Activated CD8-positive, alpha-beta memory T cell treated with anti-CD3 and anti-CD28 coated beads for 36 hours (primary cell): ENCODE measurements around the gene PLEKHM3. TPM values are rescaled to one million over a fixed set of nuclear protein-coding genes. Genes with fewer than 3 reads are reported as not detected.

ENCODE experiments used
- CTCF ChIA-PET: fragments of 350-600 bp; sonication (Branson Sonifier 250); formaldehyde crosslinking; loops from one replicate; lab custom pipeline; 2021; ENCODE audit warnings: antibody characterized with exemption; lab: Charles Lee
- POLR2A ChIA-PET: fragments of 350-600 bp; sonication (Branson Sonifier 250); formaldehyde crosslinking; loops from one replicate; lab custom pipeline; 2021; ENCODE audit warnings: antibody characterized with exemption; lab: Charles Lee
- total RNA-seq, 2 experiments: library from RNA; stranded (reverse); gene quantifications; one replicate each; pipeline ENCODE4 v1.2.3, GENCODE V29; 2021

PLEKHM3 gene
- total RNA-seq, 2 experiments from 2014 or later, result 5.1 to 5.5 TPM

DNA sequence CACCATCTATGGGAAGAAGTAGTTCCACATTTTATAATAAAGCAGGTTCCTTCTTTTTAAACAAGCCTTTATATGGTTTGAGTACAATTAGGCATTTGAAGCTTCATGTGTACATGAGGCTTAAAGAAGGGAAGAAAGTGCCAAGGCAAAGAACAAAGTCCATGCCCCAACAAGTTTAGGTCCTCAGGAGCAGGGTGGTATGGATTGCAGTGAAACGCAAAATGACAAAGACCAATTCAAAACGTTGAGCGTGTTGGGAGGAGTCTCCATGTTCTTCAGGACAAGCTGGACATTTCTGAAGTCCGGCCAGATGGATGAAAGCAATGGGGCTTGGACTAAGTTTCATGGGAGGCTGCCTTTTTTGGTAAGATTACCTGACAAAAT, 176.8 kb downstream of the PLEKHM3 start:
- CTCF ChIA-PET, result no interaction called here
- POLR2A ChIA-PET, result no interaction called here

DNA sequence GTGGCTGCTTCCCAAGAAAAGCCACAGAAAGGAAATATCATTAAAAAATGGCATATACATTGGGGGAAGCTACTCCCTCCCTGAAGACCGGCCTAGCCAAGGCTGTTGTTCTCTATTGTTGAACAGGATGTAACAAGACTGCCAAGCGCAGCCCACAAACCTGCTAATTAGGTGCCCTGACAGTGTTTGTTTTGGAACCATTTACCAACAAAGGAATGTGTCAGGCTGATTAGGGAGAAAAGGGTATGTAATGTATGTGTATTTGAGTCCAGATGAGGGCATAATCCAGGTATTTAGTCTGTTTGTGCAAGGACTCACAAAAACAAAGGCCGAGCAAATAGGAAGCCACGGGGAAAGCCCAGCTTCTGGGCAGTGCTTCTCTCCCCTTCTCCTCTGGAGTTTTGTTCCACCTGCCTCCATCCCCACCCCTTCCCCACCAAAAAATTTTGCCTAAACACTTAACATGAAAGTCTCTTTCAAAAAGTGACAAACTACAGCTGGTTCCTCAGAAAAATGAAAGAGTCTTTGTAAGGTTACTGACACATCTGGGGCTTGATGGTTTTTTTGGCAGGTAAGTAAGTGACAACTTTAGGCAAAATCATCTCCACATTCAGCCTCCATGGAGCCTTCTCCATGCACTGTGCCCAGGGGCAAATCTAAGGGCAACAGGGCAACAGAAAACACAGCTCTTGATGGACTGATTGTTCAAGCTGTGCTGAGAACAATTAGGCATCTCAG, 177.4 kb downstream of the PLEKHM3 start:
- CTCF ChIA-PET, result no interaction called here
- POLR2A ChIA-PET, result no interaction called here

DNA sequence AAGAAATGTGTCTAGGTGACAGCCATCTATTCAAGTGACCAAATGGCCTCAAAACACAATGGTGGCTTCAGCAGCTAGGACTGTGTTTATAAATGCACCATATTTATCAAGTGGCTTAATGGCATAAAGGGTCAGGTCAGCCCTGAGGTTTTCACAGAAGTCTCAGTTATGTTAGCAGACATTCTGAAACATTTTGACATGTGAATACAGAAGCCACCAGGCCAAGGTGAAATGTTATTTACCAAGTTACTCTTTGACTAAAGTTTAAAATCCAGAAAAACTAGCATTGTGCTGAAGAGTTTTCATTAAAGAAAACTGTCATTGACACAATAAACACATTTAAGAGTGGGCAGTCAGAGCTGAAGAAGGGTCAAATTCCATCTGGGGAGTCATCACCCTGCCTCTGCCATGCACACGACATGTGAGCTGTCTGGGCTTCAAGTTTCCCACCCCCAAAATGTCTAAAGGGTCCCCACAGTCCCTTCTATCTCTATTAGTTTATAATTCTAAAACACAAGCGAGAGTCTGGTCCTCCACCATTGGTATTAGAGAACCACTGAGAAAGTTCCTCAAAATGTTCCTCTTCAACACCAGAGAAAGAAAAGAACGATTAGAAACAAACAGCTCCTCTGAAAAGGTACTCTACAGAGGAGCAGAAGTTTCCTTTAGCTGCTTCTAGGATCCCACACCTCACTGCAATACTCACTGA, 178.1 kb downstream of the PLEKHM3 start:
- ChIA-PET CTCF (interaction anchor here (0.7 kb wide), 1 partner anchor 23 kb away, joined by 3 read pairs; no protein-coding TSS in a partner anchor), POLR2A (no interaction called here)

DNA sequence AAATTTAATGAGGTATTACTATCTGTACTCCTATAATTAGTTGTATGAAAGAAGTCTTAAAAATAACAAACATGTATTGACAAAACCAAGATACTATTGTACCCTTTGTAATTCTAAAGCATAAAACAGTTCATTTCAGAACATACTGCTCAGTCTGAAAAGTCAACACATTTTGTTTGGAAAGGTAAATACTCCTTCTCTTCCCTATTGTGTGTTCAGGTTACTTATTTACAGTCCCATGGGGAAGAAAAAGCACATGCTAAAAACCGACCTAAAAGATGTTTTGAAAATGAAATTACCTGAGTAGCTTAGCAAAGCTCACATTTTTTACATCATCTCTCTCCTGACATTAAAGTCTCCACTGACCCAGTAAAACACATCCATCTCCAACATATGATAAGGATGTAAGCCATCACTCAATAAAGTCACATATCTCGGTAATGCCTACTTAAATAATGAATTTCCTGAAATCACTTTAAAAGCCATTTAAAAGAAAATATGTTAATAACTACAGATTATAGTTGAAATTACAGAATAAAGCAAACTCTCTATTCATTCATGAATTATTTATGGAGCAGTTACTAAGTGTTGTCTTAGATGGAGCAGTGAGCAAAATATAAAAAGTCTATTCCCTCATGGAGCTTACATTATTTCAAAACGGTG, 180.0 kb downstream of the PLEKHM3 start:
- POLR2A ChIA-PET, result no interaction called here

DNA sequence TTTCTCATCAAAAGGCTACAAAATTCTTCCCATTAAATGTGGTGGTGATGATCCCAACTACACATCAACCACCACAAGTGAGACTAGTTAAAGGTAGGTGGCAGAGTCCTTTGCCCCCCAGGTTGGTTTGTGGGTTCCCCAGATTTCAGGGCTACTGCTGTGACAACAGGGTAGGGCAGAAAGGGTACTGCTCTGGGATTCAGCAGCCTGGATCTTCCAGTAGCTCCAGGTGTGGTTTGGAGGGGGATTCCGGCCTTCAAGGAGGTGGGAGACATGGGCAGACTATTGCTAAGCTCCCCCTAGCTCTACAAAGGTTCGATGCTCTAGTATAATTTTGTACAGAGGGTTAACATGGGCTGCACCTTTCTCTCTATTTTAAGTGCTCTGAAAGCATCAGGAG, 180.7 kb downstream of the PLEKHM3 start:
- CTCF ChIA-PET, result no interaction called here
- POLR2A ChIA-PET, result no interaction called here

More for the DNA sequence above, 180.0 kb downstream of the PLEKHM3 start:
- CTCF ChIA-PET, result no interaction called here

DNA sequence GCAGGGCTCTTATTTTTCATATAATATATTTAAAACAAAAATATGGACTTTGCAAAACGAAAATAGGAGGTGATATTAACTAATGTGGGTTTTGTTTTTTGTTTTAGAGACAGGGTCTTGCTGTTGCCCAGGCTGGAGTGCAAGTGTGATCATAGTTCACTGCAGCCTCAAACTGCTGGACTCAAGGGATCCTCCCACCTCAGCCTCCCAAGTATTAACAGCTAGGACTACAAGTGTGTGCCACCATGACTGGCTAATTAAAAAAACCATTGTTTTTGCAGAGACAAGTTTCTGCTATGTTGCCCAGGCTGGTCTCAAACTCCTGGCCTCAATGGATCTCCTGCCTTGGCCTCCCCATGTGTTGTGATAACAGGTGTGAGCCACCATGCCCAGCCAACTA, 185.2 kb downstream of the PLEKHM3 start:
- POLR2A ChIA-PET, result no interaction called here
- CTCF ChIA-PET, result no interaction called here

DNA sequence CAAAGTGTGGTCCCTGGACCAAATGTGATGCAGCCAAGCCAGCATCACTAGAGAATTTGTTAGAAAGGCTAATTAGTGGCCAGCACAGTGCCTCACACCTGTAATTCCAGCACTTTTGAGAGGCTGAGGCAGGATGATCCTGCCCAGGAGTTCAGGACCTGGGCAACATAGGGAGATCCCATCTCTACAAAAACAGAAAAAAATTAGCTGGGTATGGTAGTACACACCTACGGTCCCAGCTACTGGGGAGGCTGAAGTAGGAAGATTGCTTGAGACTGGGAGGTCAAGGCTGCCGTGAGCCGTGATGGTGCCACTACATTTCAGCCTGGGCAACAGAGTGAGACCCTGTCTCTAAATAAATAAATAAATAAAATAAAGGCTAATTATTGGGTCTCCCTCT, 185.8 kb downstream of the PLEKHM3 start:
- POLR2A ChIA-PET, result no interaction called here
- CTCF ChIA-PET, result no interaction called here

DNA sequence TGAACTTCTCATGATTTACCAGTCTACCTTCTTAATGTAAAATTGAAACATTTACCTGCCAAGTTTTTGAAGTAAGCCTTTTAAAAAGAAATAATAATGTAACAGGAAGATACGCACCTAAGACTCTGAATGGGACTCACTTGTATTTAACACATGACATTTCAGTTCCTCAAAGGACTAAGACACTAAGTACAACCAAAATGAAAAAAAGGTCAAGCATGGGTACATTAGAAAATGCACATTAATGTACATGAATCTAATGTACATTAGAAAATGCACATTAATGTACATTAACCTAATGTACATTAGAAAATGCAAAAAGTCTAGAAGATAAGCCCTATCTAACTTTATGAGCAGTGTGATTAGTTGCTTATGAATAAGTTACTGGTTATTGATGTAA, 186.3 kb downstream of the PLEKHM3 start:
- ChIA-PET CTCF (no interaction called here), POLR2A (no interaction called here)

DNA sequence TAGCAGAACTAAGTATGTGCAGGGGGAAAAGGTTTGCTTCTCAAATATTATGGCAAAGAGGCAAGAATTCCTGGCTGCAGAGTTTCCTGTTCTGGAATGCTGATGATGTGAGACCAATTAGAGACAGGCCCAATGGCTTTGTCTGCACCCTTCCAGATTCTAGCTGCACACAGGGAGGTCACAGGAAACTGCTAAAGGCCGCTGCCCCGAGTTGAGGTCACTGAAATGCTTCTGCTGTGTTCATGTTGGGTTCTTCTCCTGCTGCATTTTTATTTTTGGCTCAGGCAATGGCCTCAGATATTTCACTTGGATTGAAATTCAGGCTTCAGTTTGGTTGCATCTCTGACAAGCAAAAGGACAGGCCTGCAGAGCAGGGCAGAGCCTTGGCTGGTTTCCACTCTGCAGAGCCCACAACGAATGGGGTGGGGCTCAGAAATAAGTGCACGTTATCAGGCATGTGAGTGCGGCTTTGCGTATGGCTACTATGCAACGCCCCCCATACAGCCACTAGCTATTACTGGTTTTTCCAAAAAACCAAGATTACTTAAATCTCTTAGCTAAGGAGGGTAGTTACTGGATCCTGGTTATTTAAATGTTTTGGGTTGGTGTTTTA, 188.7 kb downstream of the PLEKHM3 start:
- ChIA-PET CTCF (no interaction called here), POLR2A (no interaction called here)

DNA sequence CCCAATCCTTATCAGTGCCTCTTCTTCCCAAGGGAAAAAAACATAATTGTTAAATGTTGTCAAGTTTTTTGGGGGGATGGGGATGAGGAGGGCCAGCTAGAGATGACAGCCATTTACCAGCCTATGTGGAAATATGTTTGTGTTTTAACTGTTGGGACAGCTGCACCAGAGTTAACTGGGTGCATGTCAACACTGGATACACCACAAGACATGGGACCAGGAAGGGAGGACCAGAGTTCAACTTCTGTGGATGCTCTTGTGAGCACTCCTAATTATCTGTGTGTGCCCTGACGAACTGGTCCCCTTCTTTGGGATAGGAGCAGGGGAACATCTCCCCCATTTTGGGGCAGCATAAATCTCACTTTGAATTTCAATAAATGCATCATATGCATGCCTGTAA, 189.5 kb downstream of the PLEKHM3 start:
- CTCF ChIA-PET, result no interaction called here
- POLR2A ChIA-PET, result no interaction called here

DNA sequence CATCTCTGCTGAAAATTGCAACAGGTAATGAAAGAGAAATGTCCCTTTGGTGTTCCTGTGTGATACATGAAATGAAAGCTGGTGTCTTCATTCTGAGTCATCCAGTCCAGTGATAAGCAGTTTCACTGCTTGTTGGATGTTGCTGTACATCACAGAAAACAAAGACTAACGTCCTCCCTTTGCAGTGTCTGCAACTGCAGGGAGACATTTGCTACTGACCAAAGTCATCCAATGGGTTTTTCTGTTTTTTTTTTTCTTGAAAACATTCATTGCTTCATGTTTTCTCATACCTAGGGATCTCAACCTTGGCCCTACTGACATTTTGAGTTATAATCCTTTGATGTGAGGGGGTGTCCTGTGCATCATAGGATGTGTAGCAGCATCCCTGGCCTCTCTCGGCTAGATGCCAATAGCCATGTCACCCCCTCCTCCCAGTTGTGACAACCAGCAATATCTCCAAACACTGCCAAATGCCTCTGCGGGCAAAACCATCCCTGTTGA, 192.0 kb downstream of the PLEKHM3 start:
- ChIA-PET POLR2A (interaction anchor here (0.6 kb wide), 1 partner anchor 97 kb away, joined by 4 read pairs; no protein-coding TSS in a partner anchor), CTCF (interaction anchor here (0.7 kb wide), 1 partner anchor 419 kb away, joined by 3 read pairs; no protein-coding TSS in a partner anchor)

DNA sequence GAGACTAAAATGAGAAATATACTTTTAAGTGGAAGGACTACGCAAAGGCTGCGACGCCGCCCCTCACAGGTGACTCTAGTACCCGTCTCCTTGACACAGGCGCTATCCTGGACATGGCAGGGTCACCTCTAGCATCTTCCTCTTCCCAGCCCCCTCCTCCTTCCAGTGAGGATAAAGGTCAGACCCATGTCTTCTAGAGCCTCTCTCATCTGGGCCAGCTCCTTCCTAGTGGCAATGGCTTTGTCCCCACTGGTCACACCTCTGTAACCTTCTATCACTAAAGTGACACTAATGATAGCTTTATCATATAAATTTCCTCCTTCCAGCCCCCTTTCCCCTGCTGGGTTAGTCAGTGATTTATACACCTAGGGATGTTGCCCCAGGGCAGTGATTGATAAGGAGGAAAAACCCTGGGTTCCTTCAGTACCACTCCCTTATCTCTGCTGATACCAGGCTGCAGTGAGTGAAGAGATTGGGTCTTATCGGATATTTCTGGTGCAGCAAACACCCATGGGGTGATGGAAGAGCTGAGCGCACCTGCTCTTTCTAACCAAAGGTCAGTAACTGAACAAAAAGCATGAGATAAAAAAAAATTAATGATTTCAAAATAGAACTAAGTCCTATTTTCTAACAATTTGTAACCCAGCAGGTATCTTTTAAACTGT, 193.6 kb downstream of the PLEKHM3 start:
- ChIA-PET POLR2A (no interaction called here), CTCF (no interaction called here)

DNA sequence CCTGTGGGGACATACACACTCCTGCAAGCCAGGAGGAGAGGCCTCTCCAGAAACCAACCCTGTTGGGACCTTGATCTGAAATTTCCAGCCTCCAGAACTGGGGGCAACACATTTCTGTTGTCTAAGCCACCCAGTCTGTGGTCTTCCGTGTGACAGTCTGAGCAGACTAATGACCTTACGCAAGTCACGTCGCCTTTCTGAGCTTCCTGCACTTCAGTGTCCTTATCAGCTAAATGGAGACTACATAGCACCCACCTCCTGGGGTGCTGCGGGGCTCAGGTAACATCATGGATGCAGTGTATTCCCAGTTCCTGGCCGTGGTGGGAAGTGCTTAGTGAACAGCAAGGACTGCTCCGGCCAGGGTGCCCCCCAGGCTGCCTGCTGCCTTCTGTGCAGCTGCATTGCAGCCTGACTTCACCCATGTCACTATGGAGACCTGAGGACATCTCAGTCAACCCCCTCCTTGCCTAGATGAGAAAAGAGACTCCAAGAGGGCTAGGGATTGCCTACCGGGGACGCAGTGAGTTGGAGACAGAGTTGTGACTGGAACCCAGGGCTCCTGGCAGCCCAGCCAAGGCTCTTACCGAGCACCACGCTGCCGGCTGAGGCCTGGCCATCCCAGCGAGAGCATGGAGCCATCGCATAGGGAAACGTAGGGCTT, 194.4 kb downstream of the PLEKHM3 start:
- POLR2A ChIA-PET, result no interaction called here
- CTCF ChIA-PET, result no interaction called here

DNA sequence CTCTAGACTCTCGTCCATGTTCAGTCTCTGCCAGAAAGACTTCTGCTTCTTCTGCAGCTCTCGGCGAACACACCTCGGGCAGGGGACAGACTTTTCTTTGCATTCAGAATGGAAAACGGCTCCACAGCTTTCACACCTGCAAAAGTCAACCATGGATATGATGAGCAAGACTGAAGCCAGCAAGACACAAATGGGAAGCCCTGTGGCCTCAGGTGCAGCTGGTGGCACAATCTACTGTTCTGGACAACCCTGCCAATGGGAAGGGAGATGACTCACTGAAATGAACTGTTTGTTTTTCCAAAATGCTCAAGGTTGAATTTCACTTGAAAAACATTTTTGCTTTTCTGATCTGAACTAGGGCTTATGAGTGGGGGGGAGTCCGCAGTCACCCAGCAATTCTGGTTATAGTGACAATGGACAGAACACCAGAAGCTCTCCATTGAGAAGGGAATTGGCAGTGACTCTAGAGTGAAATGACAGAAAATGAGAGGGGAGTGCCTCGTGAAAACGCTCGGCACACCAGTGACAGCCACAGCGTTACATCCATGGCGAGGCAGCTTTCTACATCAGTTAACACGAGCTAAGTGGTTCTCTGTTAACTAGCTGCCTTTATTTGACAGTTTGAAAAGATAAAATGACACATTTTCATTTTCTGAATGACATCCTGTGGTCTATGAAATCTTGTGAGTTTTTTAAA, 196.8 kb downstream of the PLEKHM3 start:
- ChIA-PET POLR2A (no interaction called here), CTCF (no interaction called here)

DNA sequence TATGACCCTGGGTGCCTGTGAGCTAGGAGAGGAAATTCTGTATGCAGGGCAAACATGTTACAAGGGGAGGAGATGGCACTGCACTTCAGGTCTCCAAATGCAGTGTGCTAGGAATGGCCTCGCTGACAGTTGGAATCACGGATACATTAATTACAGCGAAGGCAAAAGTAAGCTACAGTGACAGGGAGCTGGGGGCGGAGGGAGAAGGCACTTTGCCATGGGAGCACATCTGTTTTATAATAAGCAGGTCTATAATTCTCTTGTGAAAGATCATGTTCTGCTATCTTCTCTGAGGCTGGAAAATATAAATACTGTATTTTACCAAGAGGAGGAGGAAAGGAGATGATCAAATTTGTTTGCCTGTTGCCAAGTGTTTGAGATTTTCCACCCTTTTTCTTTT, 199.3 kb downstream of the PLEKHM3 start:
- POLR2A ChIA-PET, result no interaction called here
- CTCF ChIA-PET, result no interaction called here

DNA sequence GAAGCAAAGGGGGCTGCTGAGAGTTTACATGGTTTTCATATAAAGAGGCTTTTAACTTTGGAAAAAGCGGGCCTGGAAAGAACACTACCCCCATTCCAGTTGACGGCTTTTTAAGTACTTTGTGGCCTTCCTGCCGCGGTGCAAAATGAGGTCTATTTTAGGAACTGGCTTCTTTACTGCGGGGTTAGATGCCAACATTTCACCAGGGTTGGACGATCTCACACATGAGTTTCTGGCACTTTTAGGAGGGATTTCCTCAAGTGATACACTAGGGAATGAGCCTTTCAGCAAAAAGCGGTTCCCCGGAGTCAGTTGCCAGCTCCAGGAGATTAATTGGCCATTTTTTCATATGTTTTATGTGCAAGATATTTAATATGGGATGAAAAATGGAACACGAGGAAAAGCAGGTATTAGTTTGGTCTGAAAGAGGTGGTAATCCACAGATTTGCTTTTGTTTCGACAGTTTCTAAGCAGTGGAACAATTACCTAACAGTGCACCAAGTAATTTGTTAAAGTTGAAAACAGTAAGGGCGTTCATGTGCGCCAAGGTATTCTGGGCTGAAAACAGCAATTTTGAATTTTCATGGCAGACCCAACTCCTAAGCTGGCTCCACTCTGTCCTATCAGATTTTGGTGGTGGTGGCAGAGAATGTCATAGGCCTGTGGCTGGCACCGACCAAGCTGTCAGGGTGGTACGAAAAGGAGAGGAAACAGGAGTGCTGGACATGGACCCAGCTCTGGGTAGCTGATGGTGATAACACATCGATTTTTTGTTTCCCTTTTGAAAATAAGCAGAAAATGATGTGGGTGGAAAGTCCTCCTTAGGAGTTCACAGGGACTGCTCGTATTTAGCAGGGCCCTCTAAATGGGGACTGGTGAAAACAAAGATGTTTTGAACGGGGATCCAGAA, 200.0 kb downstream of the PLEKHM3 start:
- ChIA-PET POLR2A (no interaction called here), CTCF (no interaction called here)

DNA sequence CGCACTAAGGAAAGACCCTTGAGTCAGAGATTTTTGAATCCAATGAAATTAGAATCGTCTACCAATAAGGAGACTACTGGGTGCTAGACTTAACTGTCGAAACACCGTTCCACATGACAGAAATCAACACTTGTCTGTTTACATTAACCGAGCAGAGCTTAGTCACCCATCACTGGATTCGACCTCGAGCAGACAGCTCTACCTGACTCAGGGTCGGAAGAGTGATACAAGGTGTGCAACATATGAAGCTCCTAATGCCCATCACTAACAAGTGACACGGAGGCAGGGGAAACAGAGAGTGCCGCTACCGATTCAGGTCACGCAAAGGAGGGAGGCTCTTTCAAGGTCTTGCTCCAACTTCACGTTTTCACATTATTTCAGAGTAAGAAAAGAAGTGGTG, 201.5 kb downstream of the PLEKHM3 start:
- ChIA-PET POLR2A (no interaction called here), CTCF (no interaction called here)
